Measurements from ENCODE around the gene HINT3. TPM values are rescaled to one million over a fixed set of nuclear protein-coding genes. Genes with fewer than 3 reads are reported as not detected.

HINT3 gene
- total RNA-seq, 1 donor from 2014 or later, result 32.9 TPM

DNA sequence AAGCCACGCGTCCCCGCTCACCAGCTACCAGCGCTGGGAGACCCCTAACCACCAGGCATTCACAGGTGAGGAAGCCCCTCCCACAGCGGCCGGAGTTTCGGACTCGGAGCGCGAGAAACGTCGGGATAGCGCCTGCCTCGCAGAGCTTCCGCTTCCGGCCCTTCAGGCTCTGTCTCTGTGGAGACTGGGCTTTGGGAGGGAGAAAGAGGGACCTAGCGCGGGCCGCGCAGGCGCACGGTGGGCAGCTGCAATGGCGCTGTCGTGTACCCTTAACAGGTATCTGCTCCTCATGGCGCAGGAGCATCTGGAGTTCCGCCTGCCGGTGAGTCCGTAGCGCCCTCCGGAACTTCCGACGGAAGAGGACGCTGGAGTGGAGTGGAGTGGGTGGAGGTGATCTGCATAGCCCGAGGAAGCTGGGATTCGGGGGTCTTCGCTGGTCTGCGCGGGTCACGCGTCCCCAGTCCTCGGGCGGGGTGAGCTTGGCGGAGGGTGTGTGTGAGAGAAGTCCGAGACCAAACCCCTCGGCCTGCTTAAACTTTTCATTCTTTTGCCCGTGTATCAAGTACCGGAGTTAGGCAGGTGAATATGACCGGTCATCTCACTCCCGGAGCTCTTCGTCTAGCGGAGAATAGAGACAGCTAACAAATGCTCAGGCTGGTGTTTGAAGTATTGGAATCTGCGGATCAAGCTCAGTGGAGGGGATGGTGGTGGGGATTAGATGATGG is 29.9 kb downstream of the HINT3 start, which contains the start of gene TRMT11:
TRMT11 (plus strand) TSS at position 240 of the 725 bp plus-strand sequence; CDS start at position 251, 11 bp downstream.
- Histone ChIP-seq H3K9me3 (replicated peaks) (no peaks in the 10 kb centered on the region), H3K27me3 (ENCODE audit: low read depth) (no peaks in the 10 kb centered on the region), H3K36me3 (no peaks in the 10 kb centered on the region), H3K27ac (replicated peaks) (peak within 1 kb of the TSS; percentile 81), H3K4me1 (peaks cover 29% of the 10 kb centered on the region), H3K4me3 (peak within 1 kb of the TSS; percentile 87)
- intact Hi-C loops (cut with micrococcal nuclease), result no loop called here
- TF ChIP-seq CTCF (IDR thresholded peaks at IDR 0.05; ENCODE audit: borderline replicate concordance), result no peak
- DNase-seq, result peak; percentile 85

DNA sequence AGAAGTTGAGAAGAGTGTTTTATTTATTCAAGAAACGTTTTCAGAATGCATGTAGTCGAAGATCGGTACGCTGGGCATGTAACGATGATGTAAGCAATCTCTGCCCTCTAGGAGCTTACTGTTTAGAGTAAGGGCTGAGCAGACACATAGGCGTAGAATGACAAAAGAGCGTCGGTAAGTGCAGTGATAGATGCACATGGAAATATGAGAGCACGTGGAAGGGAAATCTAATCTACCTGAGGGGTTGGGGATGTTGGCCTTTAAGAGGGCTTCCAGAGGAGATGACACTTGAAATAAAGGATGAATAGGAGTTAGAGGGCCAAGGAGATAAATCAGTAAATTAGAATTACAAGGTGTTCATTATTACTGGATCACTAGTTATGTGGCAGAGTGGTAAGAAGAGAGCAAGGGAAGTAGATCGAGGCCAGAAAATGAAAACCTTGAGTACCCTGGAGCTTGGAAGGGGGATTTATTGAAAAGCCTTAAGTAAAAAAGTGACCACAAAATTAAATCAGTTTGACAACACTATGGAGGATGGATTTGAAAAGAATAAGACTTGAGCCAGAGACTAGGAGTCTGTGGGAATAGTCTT is 30.6 kb downstream of the HINT3 start:
- Histone ChIP-seq H3K9me3 (replicated peaks) (no peaks in the 10 kb centered on the region), H3K27ac (replicated peaks) (peak overlapping the region; percentile 81), H3K4me1 (peaks cover 35% of the 10 kb centered on the region), H3K36me3 (no peaks in the 10 kb centered on the region), H3K4me3 (peak overlapping the region; percentile 87), H3K27me3 (ENCODE audit: low read depth) (no peaks in the 10 kb centered on the region)
- no peak for DNase-seq
- no peak for TF ChIP-seq CTCF (IDR thresholded peaks at IDR 0.05; ENCODE audit: borderline replicate concordance)
- intact Hi-C loops (cut with micrococcal nuclease), result no loop called here

DNA sequence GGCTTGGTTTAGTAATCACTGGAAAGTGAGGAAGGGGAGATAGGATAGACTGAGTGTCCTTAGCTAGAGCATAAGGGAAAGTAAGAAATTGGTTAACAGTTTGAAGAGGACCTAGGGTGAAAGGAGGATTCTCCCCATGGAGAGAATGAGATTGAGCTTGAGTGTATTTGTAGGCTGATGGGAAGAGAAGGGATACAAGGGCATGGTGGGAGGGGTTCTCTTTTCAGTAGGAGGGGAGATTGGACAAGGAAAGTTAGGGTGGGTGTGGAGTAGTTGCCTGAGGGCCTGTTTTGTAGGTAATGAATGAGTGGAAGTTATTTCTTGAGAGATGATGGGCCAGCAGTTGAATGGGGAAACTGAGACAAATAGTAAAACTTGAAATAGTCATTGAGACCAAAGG is 31.7 kb downstream of the HINT3 start:
- Histone ChIP-seq H3K4me3 (no peak overlapping the region), H3K9me3 (replicated peaks) (no peaks in the 10 kb centered on the region), H3K4me1 (peaks cover 35% of the 10 kb centered on the region), H3K36me3 (no peaks in the 10 kb centered on the region), H3K27me3 (ENCODE audit: low read depth) (no peaks in the 10 kb centered on the region), H3K27ac (replicated peaks) (no peak overlapping the region)
- TF ChIP-seq CTCF (IDR thresholded peaks at IDR 0.05; ENCODE audit: borderline replicate concordance), result no peak
- DNase-seq, result no peak
- intact Hi-C loops (cut with micrococcal nuclease), result no loop called here

DNA sequence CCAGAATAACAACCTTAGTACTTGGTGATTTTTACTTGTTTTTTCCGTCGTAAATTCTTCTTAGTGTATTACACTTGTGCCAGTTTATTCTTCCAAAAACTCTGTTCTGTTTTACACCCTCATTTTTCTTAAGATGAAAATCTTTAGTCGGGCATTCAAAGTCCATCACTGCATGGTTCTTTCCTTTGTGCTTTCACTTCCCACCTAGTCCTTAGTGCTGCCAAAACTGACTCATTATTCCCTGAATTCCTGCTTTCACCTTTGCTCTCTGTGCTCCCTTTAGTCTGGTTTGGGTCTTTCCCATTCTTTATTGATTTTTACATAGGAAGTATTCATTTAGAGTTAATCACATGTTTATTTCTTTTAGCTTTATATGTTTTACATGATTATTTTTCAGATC is 33.1 kb downstream of the HINT3 start:
- Histone ChIP-seq H3K4me1 (peaks cover 35% of the 10 kb centered on the region), H3K36me3 (no peaks in the 10 kb centered on the region), H3K9me3 (replicated peaks) (no peaks in the 10 kb centered on the region), H3K27me3 (ENCODE audit: low read depth) (no peaks in the 10 kb centered on the region), H3K27ac (replicated peaks) (no peak overlapping the region), H3K4me3 (no peak overlapping the region)
- no peak for TF ChIP-seq CTCF (IDR thresholded peaks at IDR 0.05; ENCODE audit: borderline replicate concordance)
- intact Hi-C loops (cut with micrococcal nuclease), result no loop called here
- no peak for DNase-seq

DNA sequence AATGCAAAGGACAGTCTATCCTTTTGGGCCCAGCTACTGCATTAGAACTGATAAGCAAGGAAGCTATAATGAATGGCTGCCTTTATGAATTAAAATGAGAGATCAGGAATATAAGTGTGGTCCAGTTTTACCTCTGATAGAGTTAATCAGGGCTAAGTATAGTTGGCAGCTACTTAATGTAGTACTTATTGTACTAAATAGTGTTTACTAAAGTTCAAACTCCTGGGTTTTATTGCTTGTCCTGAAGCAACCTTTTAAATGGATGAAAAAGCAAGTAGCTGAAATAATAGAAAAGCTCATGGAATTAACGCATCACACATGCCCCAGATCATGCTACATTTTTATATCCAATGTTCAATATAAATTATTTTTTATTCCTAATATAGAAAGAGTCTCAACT is 35.1 kb downstream of the HINT3 start:
- Histone ChIP-seq H3K27ac (replicated peaks) (no peak overlapping the region), H3K4me3 (no peak overlapping the region), H3K4me1 (peaks cover 32% of the 10 kb centered on the region), H3K36me3 (no peaks in the 10 kb centered on the region), H3K9me3 (replicated peaks) (no peaks in the 10 kb centered on the region), H3K27me3 (ENCODE audit: low read depth) (no peaks in the 10 kb centered on the region)
- no peak for TF ChIP-seq CTCF (IDR thresholded peaks at IDR 0.05; ENCODE audit: borderline replicate concordance)
- DNase-seq, result no peak
- intact Hi-C loops (cut with micrococcal nuclease), result no loop called here
